ENCODE results near the gene KDM7A.
A peak's percentile ranks its signal among the peaks of the same experiment; 100 is the strongest.

Gene KDM7A

DNA sequence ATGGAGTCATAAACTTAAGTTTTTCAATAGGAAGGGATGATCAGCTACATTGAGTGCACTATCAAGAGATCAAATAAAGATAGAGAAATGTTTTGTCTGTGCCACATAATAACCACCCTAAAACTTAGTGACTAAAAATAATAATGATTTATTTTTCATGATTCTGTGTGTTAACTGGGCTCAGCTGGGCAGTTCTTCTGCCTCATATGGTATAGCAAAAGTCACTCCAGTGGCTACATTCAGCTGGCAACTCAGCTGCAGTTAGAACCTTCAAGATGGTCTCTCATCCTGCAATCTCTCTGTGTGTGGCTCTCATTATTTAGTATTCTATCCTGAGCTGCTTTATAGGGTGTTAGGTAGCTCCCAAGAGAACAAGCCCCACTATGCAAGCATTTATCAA lies 106.2 kb downstream of the KDM7A start:
- DNase-seq (ENCODE audit: low read depth): no peak
- no peak overlapping the region for H3K4me3 ChIP-seq (ENCODE audit: low read length)
- no peak for TF ChIP-seq CTCF (conservative IDR thresholded peaks at IDR 0.05; ENCODE audit: low read length)

- no peak for TF ChIP-seq CTCF (conservative IDR thresholded peaks at IDR 0.05; ENCODE audit: low read length)
- no peak for DNase-seq (ENCODE audit: low read depth)
- no peak overlapping the region for H3K4me3 ChIP-seq (ENCODE audit: low read length)
These were observed 107.4 kb downstream of the KDM7A start for GRCh38 chr7:140069298-140069949.

- DNase-seq (ENCODE audit: low read depth): no peak
- no peak overlapping the region for H3K4me3 ChIP-seq (ENCODE audit: low read length)
- no peak for TF ChIP-seq CTCF (conservative IDR thresholded peaks at IDR 0.05; ENCODE audit: low read length)
These were observed 108.8 kb downstream of the KDM7A start for GRCh38 chr7:140068033-140068432.

DNA sequence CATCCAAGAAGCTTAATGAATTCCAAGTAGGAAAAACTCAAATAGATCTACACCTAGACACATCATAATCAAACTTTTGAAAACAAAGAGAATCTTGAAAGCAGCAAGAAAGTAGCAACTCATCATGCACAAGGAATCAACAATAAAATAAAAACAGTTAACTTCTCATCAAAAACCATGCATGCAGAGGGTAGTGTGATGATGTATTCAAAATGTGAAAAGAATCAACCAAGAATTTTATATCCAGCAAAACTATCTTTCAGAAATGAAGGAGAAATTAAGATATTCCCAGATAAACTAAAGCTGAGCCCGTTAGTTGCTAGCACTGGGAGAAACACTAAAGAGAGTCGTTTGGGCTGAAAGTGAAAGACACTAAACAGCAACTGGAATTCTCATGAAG lies 109.7 kb downstream of the KDM7A start:
- DNase-seq (ENCODE audit: low read depth): no peak
- no peak overlapping the region for H3K4me3 ChIP-seq (ENCODE audit: low read length)
- no peak for TF ChIP-seq CTCF (conservative IDR thresholded peaks at IDR 0.05; ENCODE audit: low read length)

GRCh38 chr7:140062528-140063299 lies 114.1 kb downstream of the KDM7A start, which contains the start of gene PARP12:
Gene PARP12, minus strand, starts transcription at chr7:140062951. Its CDS starts 104 bp downstream, at chr7:140062847.
- DNase-seq (ENCODE audit: low read depth): peak; percentile 79
- TF ChIP-seq CTCF (conservative IDR thresholded peaks at IDR 0.05; ENCODE audit: low read length): no peak

DNA sequence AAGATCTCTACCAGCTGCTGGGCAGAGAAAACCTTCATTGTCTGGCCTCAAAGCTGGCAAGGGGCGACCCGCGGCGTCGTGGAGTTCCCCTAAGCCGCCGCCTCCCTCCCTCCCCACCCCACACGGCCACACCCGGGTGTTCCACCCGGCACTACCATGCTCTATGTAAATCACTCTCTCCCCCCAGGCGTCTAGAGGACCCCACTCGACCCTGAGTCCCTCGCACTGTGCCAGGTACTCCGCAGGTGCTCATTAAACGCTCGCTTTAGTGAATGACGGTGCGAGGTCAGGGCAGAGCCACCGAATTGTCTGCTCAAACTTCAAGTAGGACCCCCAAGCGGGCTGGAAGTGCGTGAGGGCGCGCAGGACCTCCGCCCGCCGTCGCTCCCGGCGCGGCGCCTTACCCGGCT lies 114.7 kb downstream of the KDM7A start:
- DNase-seq (ENCODE audit: low read depth): no peak
- H3K4me3 ChIP-seq (ENCODE audit: low read length): peak overlapping the region; percentile 71
- TF ChIP-seq CTCF (conservative IDR thresholded peaks at IDR 0.05; ENCODE audit: low read length): no peak

More at GRCh38 chr7:140062528-140063299, 114.1 kb downstream of the KDM7A start, which contains the start of gene PARP12:
- peak within 1 kb of the TSS; percentile 71 for H3K4me3 ChIP-seq (ENCODE audit: low read length)

GRCh38 chr7:140061607-140061930 lies 115.2 kb downstream of the KDM7A start:
- TF ChIP-seq CTCF (conservative IDR thresholded peaks at IDR 0.05; ENCODE audit: low read length): no peak
- peak overlapping the region; percentile 71 for H3K4me3 ChIP-seq (ENCODE audit: low read length)
- DNase-seq (ENCODE audit: low read depth): no peak
